ENCODE results near the gene POTEM.
"Not testable (repeated sequence)": the region's sequence is repeated elsewhere in the genome, so short reads cannot be mapped to it uniquely, and the experiment has no call there.

- not testable (repeated sequence) for TF ChIP-seq PRDM4 (tag by site-specific recombination; IDR thresholded peaks at IDR 0.05); ZNF112 (tag by site-specific recombination; IDR thresholded peaks at IDR 0.05); CTCF (tag by site-specific recombination; IDR thresholded peaks at IDR 0.05); REST (tag by site-specific recombination; IDR thresholded peaks at IDR 0.05); ZNF518A (tag by site-specific recombination; conservative IDR thresholded peaks at IDR 0.05; ENCODE audit: low read depth); ZFP69B (tag by site-specific recombination; IDR thresholded peaks at IDR 0.05); ZNF510 (tag by site-specific recombination; IDR thresholded peaks at IDR 0.05; ENCODE audit: insufficient replicate concordance); ZNF558 (tag by site-specific recombination; IDR thresholded peaks at IDR 0.05); ZFP37 (tag by site-specific recombination; IDR thresholded peaks at IDR 0.05); ZNF707 (tag by site-specific recombination; IDR thresholded peaks at IDR 0.05); MYNN (tag by site-specific recombination; IDR thresholded peaks at IDR 0.05; ENCODE audit: borderline replicate concordance); ZNF280D (tag by site-specific recombination; IDR thresholded peaks at IDR 0.05); PRDM10 (tag by site-specific recombination; IDR thresholded peaks at IDR 0.05)
Observed at GRCh38 chr14:19007678-19008077, 40.4 kb downstream of the POTEM start.
